CD4-positive, alpha-beta T cell treated with Interleukin-1 beta for 1 hour (primary cell): ENCODE measurements around the gene TECR.
A peak's percentile ranks its signal among the peaks of the same experiment; 100 is the strongest.

Source experiments
- DNase-seq, 2 donors: peaks; one replicate each; pipeline ENCODE4 v3.0.0-alpha.2; 2020 to 2022

TECR gene

DNA sequence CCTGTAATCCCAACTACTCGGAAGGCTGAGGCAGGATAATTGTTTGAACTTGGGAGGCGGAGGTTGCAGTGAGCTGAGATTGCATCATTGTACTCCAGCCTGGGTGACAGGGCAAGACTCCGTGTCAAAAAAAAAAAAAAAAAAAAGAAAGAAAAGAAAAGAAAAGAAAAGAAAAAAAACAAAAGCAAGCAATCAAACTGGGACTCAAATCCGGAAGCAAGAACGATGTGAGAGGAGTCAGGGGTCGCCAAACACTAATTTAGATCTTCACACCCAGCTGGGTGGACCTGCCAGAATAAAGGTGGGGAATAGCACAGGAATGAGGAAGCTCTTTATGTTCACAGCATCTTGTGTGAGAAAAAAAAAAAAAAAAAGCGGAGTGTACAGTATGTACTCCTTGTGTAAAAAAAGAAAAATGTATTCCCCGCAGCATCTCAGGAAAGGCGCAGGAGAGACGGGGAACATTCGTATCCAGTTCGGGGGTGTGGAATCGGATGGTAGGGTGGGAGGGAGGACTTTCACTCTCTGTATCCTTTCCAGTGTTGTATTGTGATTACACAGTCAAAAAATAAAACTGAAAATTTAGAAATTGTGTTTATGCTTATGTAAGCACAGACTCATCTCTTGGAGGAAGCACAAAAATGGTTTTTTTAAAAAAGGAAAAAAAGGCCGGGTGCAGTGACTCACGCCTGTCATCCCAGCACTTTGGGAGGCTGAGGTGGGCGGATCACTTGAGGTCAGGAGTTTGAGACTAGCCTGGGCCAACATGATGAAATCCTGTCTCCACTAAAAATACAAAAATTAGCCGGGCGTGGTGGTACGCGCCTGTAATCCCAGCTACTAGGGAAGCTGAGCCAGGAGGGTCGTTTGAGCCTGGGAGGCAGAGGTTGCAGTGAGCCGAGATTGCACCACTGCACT, 18.8 kb upstream of the TECR start:
- peak in 1 of 2 donors; percentile 62 for DNase-seq

- DNase-seq, result no peak
Observed at GRCh38 chr19:14511229-14511593, 18.2 kb upstream of the TECR start.

DNA sequence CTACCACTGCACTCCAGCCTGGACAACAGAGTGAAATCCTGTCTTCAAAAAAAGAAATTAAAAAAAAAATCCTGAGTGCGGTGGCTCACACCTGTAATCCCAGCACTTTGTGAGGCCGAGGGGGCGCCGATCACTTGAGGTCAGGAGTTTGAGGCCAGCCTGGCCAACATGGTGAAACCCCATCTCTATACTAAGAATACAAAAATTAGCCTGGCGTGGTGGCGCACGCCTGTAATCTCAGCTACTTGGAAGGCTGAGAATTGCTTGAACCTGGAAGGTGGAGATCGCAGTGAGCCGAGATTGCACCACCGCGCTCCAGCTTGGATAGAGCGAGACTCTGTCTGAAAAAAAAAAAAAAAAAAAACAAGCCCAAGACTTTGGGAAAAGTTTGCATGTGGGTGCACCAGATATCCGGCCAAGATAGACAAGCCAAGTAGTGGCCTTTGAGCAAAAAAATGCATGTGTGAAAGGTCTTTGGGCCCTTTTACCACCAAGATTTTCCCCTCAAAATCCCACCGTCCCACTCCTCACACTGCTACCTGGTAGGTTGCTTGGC, 16.9 kb upstream of the TECR start:
- DNase-seq, result peak; percentile 37 to 43

DNA sequence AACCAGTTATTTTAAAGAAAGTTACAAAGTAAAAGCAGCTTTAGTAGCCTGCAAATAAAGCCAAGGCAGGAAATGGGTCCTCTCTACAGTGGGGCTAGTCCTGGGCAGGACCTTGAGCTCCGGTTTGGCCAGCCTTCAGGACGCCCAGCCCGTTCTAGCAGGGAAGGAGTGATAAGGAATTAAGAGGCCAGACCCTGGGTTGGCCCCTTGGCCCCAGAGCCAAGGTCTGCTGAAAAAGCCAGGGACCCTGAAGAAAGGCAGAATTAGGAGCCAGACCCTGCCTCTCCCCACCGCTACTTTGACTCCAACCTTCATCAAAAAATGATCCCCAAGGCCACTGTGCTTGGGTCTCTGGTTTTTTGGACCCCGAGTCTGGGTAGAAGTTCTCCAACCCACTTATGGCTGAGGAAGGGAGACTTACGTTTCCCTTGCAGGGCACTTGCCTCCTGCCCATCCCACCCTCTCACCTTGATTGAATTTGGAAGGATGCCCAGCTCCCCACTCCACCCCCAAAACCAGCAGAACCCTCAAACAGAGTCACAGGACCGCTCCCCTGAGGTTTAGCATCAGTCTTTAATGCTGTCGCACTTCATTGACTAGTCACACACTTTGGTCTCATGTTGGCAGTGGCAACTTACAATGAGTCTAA, 15.1 kb upstream of the TECR start:
- peak; percentile 41 to 44 for DNase-seq

- no peak for DNase-seq
Observed at GRCh38 chr19:14515501-14516047, 13.8 kb upstream of the TECR start.

DNA sequence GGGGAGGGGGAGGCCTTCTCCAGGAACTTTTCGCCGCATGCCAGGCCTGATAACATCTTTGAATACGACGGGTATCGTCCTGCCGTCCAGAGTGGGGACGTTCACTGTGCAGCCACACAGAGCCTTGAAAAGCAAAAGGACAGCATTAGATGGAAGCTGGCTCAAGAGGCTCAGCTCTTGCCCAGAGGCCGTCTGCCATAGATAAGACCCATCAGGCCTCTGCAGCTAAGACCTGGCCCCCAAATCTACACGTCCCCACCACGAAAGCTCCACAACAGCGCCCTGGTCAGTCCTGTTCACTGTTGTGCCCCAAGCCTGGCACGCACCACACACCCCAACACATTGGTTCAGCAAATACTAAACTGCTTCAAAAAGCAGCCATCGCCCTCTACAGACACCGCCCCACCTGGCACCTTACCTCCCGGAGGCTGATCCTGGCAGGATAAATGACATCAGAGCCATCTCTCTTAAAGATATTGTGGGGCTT, 13.3 kb upstream of the TECR start:
- DNase-seq, result no peak

GRCh38 chr19:14516746-14517438, 12.5 kb upstream of the TECR start:
- peak in 1 of 2 donors; percentile 48 for DNase-seq

- no peak for DNase-seq
Observed at GRCh38 chr19:14517446-14517839, 12.0 kb upstream of the TECR start.

DNA sequence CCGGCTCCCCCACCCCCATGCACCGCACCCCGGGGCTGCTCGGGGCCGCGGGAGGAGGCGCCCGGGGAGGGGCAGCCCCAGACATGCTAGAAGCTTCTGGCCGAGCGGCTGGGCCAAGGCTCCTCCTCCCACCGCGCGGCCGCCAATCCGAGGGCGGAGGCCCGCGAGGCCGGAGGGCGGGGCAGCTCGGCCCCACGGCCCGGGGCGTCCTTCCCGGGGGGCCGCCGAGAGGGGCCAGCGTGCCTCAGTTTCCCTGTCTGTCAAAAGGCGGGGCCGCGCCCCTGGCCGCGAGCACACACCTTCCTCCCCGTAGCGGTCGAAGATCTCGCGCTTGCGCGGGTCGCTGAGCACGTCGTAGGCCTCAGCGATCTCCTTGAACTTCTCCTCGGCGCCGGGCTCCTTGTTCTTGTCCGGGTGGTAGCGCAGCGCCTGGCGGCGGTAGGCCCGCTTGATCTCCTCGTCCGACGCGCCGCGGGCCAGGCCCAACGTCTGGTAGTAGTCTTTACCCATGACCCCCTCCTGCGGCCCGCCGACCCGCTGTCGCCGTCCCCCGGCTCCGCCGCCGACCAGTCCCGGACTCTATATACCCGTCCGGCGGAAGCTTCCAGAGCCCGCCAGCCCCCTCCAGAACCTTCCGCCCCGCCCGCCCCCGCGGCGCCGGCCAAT, 11.4 kb upstream of the TECR start, which contains the start of gene DNAJB1:
DNAJB1 (minus strand) TSS at position 558 of the 666 bp plus-strand sequence; CDS start at position 510, 48 bp downstream.
- peak; percentile 79 to 82 for DNase-seq

- DNase-seq, result no peak
Observed at GRCh38 chr19:14519245-14519859, 10.0 kb upstream of the TECR start.

DNA sequence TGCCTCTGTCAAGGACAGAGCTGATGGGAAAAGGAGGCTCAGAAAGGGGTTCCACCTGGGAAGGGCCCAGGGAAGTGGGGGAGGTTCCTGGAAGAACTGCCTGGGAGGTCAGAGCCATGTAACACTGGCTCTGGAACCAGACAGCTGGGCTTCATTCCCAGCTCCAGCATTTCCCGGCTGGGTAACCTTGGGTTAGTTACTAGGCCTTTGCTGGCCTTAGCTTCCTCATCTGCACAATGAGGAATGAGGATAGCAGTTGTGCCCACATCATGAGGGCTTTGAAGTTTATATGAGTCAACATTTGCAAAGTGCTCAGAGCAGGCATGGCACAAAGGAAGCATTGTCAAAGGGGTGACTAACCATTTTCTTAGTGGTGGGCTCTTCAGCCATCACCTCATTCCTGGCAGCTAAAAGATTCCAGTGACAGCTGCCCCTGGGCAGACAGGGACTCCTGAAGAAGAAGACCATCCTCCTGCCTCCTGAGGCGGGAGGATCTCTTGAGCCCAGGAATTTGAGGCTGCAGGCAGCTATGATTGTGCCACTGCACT, 9.5 kb upstream of the TECR start:
- DNase-seq, result no peak

GRCh38 chr19:14520543-14520942, 8.9 kb upstream of the TECR start:
- DNase-seq, result no peak

DNA sequence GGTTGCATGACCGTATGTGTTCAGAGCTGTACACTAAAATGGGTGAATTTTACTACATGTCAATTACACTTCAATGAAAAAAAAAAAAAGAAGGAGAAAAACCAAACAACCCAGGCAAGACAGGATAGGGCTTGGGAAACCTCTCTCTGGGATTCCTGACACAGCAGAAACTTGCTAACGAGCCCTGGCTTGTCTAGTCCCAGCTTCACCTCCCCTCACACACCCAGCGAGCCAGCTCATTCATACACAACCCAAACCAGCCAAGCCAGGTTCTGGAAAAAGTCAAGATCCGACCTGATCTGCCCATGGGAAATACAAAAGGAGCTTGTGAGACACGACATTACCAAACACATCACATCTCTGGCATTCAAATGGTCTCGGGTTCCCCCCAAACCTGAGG, 3.7 kb upstream of the TECR start:
- no peak for DNase-seq

DNA sequence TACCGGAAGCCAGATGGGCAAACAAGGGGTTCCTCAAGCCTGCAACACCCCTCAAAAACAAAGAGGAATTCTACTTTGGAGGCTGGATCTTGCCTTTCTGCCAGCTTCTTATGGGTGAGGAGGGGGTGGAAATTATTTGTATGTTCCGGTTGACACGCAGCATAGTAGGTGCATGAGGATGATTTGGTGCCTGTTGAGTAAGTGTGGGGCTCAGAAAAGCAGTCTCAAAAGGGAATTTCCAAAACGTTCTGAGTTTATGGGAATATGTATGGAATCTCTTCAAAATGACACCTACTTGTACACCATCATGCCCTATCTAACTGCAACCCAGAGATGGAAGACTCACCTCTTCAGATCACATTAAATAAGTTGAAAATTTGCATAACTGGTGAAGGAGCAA, 3.0 kb upstream of the TECR start:
- no peak for DNase-seq

DNA sequence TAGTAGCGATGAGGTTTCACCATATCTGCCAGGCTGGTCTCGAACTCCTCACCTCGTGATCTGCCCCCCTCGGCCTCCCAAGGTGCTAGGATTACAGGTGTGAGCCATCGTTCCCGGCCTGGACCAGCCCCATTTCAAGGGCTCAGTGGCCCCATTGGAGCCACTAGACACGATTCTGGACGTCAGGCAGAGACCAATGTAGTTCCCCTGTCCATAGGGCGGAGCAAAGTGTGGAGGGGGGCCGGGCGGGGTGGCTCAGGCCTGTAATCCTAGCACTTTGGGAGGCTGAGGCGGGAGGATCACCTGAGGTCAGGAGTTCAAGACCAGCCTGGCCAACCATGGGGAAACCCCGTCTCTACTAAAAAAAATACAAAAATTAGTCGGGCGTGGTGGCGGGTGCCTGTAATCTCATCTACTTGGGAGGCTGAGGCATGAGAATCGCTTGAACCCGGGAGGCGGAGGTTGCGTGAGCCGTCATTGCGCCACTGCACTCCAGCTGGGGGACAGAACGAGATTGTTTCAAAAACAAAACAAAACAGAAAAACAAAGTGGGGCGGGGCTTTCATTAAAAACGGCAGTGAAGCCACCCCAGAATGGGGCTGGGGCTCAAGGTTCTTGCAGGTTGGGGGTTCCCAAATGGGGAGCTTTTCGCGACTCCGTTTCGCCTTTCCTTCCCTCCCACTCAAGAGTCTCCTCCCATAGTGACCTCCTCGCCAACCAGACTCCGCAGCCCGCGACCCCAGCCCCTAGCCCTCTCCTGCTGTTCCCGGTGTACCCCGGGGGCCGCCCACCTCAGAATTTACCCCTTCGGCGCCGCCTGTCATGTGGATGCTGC, 758 bp upstream of the TECR start:
- DNase-seq, result no peak

GRCh38 chr19:14530005-14530348, 583 bp downstream of the TECR start:
- peak; percentile 51 to 54 for DNase-seq

GRCh38 chr19:14530506-14530905, 1.1 kb downstream of the TECR start:
- no peak for DNase-seq

DNA sequence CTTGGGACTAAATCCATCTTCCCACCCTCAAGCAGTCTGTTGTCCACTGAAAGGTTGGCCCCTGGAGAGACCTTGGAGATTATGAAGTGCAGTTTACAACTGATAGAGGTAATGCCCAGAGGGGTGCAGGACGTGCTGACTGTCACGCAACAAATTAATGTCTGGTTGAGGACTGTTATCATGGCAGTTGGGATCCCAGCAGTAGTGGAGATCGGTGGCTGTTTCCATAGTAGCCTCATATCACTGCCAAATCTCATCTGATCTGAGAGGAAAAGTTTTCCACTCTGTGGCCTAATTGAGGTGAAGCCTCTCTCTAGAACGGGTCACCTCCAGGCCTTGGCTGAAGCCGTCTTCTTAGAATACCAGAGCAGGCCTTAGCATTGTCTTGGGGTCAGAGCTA, 4.1 kb downstream of the TECR start:
- no peak for DNase-seq

DNA sequence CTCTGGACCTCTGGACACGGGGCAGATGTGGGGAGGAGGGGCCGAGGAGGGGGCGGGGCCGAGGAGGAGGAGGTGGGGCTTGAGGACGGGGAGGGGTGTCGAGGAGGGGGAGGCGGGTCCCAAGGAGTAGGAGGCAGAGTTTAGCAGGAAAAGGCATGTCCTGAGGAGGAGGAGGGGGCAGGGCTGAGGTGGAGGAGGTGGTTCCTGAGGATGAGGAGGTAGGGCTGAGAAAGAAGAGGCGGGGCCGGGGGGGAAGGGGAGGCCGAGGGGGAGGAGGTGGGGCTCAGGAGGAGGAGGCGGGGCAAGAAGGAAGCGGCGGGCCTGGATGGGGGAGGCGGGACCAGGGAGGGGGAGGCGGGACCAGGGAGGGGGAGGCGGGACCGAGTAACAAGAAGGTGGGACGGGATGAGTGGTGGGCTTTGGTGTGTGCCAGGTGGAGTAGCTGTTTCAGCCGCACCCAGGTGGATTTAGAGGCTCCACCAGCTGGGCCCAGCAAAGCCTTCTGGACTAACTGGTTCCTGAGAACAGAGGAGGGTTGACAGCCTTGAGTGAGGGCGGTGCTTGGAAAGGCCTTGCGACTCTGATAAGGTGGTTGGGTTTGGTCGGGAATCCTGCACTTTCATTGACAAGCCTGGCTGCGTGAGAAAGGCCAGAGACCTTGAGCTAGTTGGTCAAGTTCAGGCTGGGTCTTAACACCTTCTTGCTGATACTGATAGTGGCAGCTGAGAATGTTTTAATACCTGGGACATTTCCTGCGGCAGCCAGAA, 7.7 kb downstream of the TECR start:
- DNase-seq, result peak; percentile 53 to 55
